Nucleus accumbens (tissue), 56 donors: ENCODE data around the gene SYT2.
"Not testable (repeated sequence)": the region's sequence is repeated elsewhere in the genome, so short reads cannot be mapped to it uniquely, and the experiment has no call there.

Source experiments
- DNase-seq, 56 donors: peaks; one replicate each; lab custom pipeline; 2025; lab: John Stamatoyannopoulos, UW

The SYT2 gene

GRCh38 chr1:202710070-202711045, at the start of gene SYT2:
TSS of gene SYT2 (minus strand) at chr1:202710454. CDS start at chr1:202605772, 104,682 bp downstream.
- DNase-seq: peak in 14 of 56 donors; percentile 3 to 60 (median 26)

GRCh38 chr1:202756391-202756790, 46.1 kb upstream of the SYT2 start:
- DNase-seq: no peak

GRCh38 chr1:202754293-202754692, 44.0 kb upstream of the SYT2 start:
- DNase-seq: no peak

GRCh38 chr1:202752774-202753173, 42.5 kb upstream of the SYT2 start:
- no peak for DNase-seq

GRCh38 chr1:202750761-202751160, 40.5 kb upstream of the SYT2 start:
- no peak for DNase-seq

- DNase-seq: no peak
Measured at GRCh38 chr1:202750024-202750423, 39.8 kb upstream of the SYT2 start.

GRCh38 chr1:202745323-202745888, 35.2 kb upstream of the SYT2 start:
- DNase-seq: no peak

- DNase-seq: not testable (repeated sequence)
Measured at GRCh38 chr1:202744770-202745169, 34.5 kb upstream of the SYT2 start.

- DNase-seq: no peak
Measured at GRCh38 chr1:202742496-202742895, 32.2 kb upstream of the SYT2 start.

GRCh38 chr1:202733251-202733650, 23.0 kb upstream of the SYT2 start:
- no peak for DNase-seq

- no peak for DNase-seq
Measured at GRCh38 chr1:202728951-202729350, 18.7 kb upstream of the SYT2 start.

- DNase-seq: no peak
Measured at GRCh38 chr1:202725526-202725925, 15.3 kb upstream of the SYT2 start.

- DNase-seq: no peak
Measured at GRCh38 chr1:202723708-202724107, 13.5 kb upstream of the SYT2 start.

GRCh38 chr1:202723046-202723445, 12.8 kb upstream of the SYT2 start:
- not testable (repeated sequence) for DNase-seq

- no peak for DNase-seq
Measured at GRCh38 chr1:202716654-202717053, 6.4 kb upstream of the SYT2 start.

GRCh38 chr1:202714202-202714601, 3.9 kb upstream of the SYT2 start:
- DNase-seq: not testable (repeated sequence)

- no peak for DNase-seq
Measured at GRCh38 chr1:202713110-202713509, 2.9 kb upstream of the SYT2 start.

GRCh38 chr1:202711949-202712635, 1.8 kb upstream of the SYT2 start:
- DNase-seq: peak in 1 of 56 donors; percentile 13

- DNase-seq: no peak
Measured at GRCh38 chr1:202709276-202710041, 795 bp downstream of the SYT2 start.
